Cardiac atrium fibroblast (primary cell): ENCODE data around the gene PPIB. TPM values are rescaled to one million over a fixed set of nuclear protein-coding genes. Genes with fewer than 3 reads are reported as not detected.

Source experiments
- total RNA-seq: library from RNA; depleted of rRNA; stranded (reverse); fragments of >200 nt; gene quantifications from 2 replicates; pipeline ENCODE4 v1.2.3, GENCODE V29; 2015

PPIB gene
- 958 and 1,197 TPM in 2 replicates for total RNA-seq

DNA sequence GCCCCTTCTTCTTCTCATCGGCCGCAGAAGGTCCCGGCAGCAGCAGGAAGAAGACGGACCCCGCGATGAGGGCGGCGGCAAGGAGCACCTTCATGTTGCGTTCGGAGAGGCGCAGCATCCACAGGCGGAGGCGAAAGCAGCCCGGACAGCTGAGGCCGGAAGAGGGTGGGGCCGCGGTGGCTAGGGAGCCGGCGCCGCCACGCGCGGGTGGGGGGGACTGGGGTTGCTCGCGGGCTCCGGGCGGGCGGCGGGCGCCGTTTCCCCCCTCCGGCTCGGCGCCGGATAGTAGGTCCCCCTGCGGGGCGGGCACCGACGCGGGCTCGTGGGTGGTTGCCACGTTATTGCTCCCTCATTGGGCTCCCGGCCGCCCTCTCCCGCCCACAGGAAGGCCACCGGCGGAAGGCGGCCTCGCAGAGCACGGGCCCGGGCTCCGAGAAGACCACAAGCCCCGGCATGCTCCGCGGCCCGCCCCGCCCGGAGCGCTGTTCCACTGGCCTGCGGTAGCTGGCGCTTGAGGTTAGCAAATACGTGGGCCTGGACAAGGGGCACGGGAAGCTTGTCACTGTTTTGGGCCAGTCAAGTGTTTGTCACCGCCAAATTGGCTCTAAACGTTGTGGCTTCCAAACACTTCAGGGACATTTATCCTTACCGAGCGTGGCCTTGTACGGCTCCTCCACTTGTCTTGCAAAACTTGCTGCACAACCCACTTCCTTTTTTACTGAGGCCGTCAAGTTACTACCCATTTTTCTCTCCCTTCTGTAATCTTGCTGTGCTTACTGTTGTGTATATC lies at the start of gene PPIB:
Gene PPIB (minus strand): TSS at position 154 of the 790 bp plus-strand sequence. CDS start 36 bp downstream, at position 118.

DNA sequence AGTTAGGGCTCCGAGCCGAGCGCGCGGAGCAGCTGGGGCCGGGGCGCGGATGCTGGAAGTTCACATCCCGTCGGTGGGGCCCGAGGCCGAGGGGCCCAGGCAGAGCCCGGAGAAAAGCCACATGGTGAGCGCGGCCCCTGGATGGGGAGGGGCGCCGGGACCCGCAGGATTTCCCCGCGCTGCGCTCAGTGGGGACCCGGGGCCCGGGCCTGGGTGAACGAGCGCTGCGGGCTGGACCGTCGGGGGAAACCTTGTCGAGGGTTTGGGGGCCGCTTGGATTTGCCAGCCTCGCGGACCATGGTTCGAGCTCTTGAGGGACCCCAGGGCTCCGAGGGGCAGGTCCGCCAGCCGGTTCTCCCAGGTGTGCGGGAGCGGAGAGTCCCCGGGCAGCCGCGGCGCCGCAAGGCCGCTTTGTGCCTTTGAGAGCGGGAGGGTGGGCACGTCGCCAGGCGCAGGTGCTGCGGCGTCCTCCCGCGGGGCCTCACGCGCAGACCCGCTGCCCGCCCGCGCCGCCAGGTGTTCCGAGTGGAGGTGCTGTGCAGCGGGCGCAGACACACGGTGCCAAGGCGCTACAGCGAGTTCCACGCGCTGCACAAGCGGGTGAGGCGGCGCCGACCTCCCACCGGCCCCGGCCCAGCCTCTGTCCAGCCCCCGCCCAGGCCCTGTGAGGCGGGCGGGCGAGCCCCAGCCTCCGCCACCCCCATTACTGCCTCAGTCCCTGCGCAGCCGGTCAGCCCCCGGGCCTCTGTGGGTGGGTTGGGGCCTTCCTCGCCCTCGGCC lies 10.9 kb downstream of the PPIB start, which contains the start of gene SNX22:
Gene SNX22 (plus strand): TSS at position 5 of the 780 bp plus-strand sequence. CDS start 45 bp downstream, at position 50.

Other genes starting within 250 kb of the PPIB start
- gene DAPK2, start 116.5 kb downstream of the PPIB start, total RNA-seq = 0.36 and 1.8 TPM in 2 replicates
- 42.9 and 69.3 TPM in 2 replicates for gene CIAO2A, start 69.2 kb downstream of the PPIB start, total RNA-seq
- 33.5 and 40.4 TPM in 2 replicates for gene SNX1, start 67.0 kb downstream of the PPIB start, total RNA-seq
- under 0.01 TPM in 1 of 2 replicates, not detected in the other for gene SNX22, start 11.3 kb downstream of the PPIB start, total RNA-seq
- 9.4 and 10.7 TPM in 2 replicates for gene CSNK1G1, start 193.2 kb upstream of the PPIB start, total RNA-seq
- gene PCLAF, start 218.4 kb upstream of the PPIB start, total RNA-seq = 16.2 and 17.1 TPM in 2 replicates
- 6.5 and 16.1 TPM in 2 replicates for gene TRIP4, start 224.8 kb upstream of the PPIB start, total RNA-seq